ENCODE data around the gene GAN.

The GAN gene

DNA sequence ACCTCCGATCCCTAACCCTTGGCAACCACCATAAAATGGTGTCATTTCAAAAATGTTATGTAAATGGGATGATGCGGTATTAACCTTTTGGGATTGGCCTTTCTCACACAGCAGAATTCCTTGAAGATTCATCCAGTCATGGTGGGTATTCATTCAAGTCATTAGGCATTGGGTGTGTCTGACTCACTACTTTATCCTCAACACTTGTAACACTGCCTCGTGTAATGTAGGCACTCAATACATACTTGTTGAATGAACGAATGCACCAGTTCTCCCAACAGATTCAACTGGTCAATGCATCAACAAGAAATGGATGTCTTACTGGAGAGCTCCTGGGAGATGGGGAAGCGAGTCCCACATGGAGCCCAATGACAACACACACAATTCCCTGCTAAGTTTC, 21.8 kb upstream of the GAN start:
- no peaks in the 10 kb centered on the region for H3K36me3 Mint-ChIP-seq (ENCODE audit: low read depth)
- H3K4me3 Mint-ChIP-seq = no peak overlapping the region

DNA sequence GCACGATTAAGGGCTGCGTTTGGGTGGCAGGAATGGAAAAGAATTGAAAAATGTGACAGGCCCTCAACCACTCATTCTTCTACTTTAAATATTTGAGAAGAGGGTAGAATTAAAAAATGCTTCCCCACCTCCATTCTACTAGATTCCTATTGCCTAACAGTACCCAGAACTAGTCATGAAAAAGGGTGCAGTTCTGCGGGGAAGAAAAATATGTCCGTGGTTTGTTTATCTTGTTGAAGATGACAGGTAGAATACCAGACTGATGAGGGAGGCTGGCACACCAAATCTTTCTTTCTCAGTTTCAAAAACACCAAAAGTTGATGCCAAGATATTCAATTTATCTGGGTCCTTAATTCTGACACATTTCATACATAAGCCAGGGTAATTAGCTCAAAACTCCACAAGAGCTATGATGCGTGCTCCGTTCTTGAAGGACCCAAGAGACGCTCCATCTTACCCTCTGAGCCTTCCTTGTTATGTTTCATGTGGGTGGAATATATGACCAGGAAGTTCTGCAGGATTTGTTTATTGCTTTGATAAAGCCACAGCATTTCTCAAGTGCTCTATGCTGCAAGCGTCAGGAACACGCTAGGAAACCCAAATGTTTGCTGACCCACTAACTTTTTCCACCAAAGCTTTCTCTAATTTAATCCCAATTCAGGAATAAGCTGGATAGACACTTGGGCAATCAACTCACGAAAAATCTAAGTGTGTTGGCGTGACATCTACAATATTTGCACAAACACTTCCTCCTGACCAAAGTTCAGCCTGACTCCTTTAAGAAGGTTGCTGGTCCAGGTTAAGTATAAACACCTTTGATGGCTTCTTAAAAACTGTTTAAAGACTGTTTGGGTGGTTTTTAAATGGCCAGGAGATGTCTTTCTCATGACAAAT, 20.6 kb upstream of the GAN start:
- Mint-ChIP-seq H3K4me3 (no peak overlapping the region), H3K9me3 (no peaks in the 10 kb centered on the region), H3K27me3 (ENCODE audit: low read depth) (no peaks in the 10 kb centered on the region), H3K4me1 (no peaks in the 10 kb centered on the region), H3K27ac (no peak overlapping the region), H3K36me3 (ENCODE audit: low read depth) (no peaks in the 10 kb centered on the region)
- TF ChIP-seq, protein P1, sequence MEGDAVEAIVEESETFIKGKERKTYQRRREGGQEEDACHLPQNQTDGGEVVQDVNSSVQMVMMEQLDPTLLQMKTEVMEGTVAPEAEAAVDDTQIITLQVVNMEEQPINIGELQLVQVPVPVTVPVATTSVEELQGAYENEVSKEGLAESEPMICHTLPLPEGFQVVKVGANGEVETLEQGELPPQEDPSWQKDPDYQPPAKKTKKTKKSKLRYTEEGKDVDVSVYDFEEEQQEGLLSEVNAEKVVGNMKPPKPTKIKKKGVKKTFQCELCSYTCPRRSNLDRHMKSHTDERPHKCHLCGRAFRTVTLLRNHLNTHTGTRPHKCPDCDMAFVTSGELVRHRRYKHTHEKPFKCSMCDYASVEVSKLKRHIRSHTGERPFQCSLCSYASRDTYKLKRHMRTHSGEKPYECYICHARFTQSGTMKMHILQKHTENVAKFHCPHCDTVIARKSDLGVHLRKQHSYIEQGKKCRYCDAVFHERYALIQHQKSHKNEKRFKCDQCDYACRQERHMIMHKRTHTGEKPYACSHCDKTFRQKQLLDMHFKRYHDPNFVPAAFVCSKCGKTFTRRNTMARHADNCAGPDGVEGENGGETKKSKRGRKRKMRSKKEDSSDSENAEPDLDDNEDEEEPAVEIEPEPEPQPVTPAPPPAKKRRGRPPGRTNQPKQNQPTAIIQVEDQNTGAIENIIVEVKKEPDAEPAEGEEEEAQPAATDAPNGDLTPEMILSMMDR (IDR thresholded peaks at IDR 0.05; ENCODE audit: unreplicated experiment in 3 of 3) = no peak

More for the DNA sequence above, 21.8 kb upstream of the GAN start:
- no peaks in the 10 kb centered on the region for H3K9me3 Mint-ChIP-seq
- no peaks in the 10 kb centered on the region for H3K4me1 Mint-ChIP-seq
- TF ChIP-seq, protein P1 (IDR thresholded peaks at IDR 0.05; ENCODE audit: unreplicated experiment in 3 of 3) = no peak
- no peak overlapping the region for H3K27ac Mint-ChIP-seq
- H3K27me3 Mint-ChIP-seq (ENCODE audit: low read depth) = peaks cover 4% of the 10 kb centered on the region

DNA sequence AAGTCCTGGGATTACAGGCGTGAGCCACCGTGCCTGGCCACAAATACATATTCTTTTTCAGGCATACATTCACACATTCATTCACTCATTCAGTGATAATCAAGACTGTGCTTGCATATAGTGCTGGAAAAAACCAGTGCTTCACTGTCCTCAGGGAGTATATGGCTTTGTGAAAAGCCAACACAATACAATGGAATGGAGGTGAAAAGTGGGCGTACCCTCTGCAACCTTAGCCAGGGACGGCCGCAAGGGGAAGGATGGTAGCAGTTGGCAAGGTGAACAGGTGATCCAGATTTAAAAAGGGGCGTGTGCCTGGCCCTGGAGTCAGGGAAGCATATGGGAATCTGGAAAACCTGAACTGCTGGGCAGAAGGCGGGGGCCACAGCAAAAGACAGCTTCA, 18.1 kb upstream of the GAN start:
- no peaks in the 10 kb centered on the region for H3K4me1 Mint-ChIP-seq
- H3K9me3 Mint-ChIP-seq = no peaks in the 10 kb centered on the region
- TF ChIP-seq, protein P1 (IDR thresholded peaks at IDR 0.05; ENCODE audit: unreplicated experiment in 3 of 3) = no peak
- H3K36me3 Mint-ChIP-seq (ENCODE audit: low read depth) = peaks cover 7% of the 10 kb centered on the region
- H3K4me3 Mint-ChIP-seq = no peak overlapping the region
- H3K27me3 Mint-ChIP-seq (ENCODE audit: low read depth) = no peaks in the 10 kb centered on the region
- no peak overlapping the region for H3K27ac Mint-ChIP-seq

GRCh38 chr16:81307770-81308169, 7.0 kb upstream of the GAN start:
- no peak overlapping the region for H3K27ac Mint-ChIP-seq
- no peak overlapping the region for H3K4me3 Mint-ChIP-seq
- H3K4me1 Mint-ChIP-seq = no peaks in the 10 kb centered on the region
- no peaks in the 10 kb centered on the region for H3K9me3 Mint-ChIP-seq
- no peaks in the 10 kb centered on the region for H3K27me3 Mint-ChIP-seq (ENCODE audit: low read depth)
- TF ChIP-seq, protein P1 (IDR thresholded peaks at IDR 0.05; ENCODE audit: unreplicated experiment in 3 of 3) = no peak
- H3K36me3 Mint-ChIP-seq (ENCODE audit: low read depth) = peaks cover 3% of the 10 kb centered on the region

DNA sequence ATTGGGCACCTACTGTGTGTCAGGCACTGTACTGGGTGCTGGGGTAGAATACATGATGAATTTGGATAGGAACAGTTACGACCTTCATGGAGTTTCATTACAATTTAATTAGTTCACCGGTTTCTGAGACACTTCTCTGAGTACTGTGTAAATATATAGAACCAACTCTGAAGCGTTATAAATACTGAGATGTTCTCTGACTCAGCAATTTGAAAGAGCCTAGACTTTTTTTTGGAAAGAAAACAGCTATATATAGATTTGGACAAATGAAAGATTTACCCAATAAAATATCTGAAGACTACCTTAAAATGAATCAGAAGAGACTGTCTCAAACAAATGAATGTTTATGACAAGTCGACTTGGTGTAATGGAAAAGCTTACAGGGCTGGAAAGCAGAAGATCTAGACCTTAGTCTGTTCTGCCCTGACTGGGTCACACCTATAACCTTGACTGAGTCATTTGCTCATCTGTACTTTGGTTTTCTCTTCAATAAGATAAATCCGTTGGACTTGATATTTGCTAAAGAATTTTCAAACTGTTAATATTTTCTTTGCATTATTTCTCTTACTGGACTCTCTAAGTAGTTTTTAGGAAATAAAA, 4.6 kb upstream of the GAN start:
- H3K4me1 Mint-ChIP-seq = peaks cover 16% of the 10 kb centered on the region
- no peak overlapping the region for H3K4me3 Mint-ChIP-seq

More for the DNA sequence above, 4.6 kb upstream of the GAN start:
- TF ChIP-seq, protein P1 (IDR thresholded peaks at IDR 0.05; ENCODE audit: unreplicated experiment in 3 of 3) = no peak
- Mint-ChIP-seq H3K36me3 (ENCODE audit: low read depth) (peaks cover 3% of the 10 kb centered on the region), H3K9me3 (no peaks in the 10 kb centered on the region), H3K27ac (no peak overlapping the region), H3K27me3 (ENCODE audit: low read depth) (no peaks in the 10 kb centered on the region)
